Measurements from ENCODE around the gene GJA4. TPM values are rescaled to one million over a fixed set of nuclear protein-coding genes. Genes with fewer than 3 reads are reported as not detected.

Gene GJA4
- total RNA-seq, 1 donor from 2014 or later = not detected

GRCh38 chr1:34776911-34777310 is 15.9 kb upstream of the GJA4 start:
- H3K4me1 Mint-ChIP-seq (ENCODE audit: low read depth) = no peaks in the 10 kb centered on the region
- intact Hi-C loops (cut with micrococcal nuclease) = no loop called here
- no peaks in the 10 kb centered on the region for H3K36me3 Mint-ChIP-seq (ENCODE audit: low read depth)
- peaks cover 26% of the 10 kb centered on the region for H3K27me3 Mint-ChIP-seq (ENCODE audit: low read depth)
- no peak for DNase-seq (ENCODE audit: low spot score)
- no peaks in the 10 kb centered on the region for H3K9me3 Mint-ChIP-seq
- no peak overlapping the region for H3K4me3 Mint-ChIP-seq (ENCODE audit: low read depth)
- no peak overlapping the region for H3K27ac Mint-ChIP-seq

GRCh38 chr1:34777519-34778321 is 15.1 kb upstream of the GJA4 start:
- Mint-ChIP-seq H3K4me1 (ENCODE audit: low read depth) (no peaks in the 10 kb centered on the region), H3K36me3 (ENCODE audit: low read depth) (no peaks in the 10 kb centered on the region), H3K27ac (no peak overlapping the region), H3K9me3 (no peaks in the 10 kb centered on the region), H3K27me3 (ENCODE audit: low read depth) (peaks cover 33% of the 10 kb centered on the region), H3K4me3 (ENCODE audit: low read depth) (no peak overlapping the region)
- intact Hi-C loops (cut with micrococcal nuclease) = no loop called here
- DNase-seq (ENCODE audit: low spot score) = no peak

GRCh38 chr1:34778381-34778780 is 14.4 kb upstream of the GJA4 start:
- DNase-seq (ENCODE audit: low spot score) = no peak
- Mint-ChIP-seq H3K4me1 (ENCODE audit: low read depth) (no peaks in the 10 kb centered on the region), H3K4me3 (ENCODE audit: low read depth) (no peak overlapping the region), H3K27me3 (ENCODE audit: low read depth) (peaks cover 40% of the 10 kb centered on the region), H3K36me3 (ENCODE audit: low read depth) (no peaks in the 10 kb centered on the region), H3K27ac (no peak overlapping the region), H3K9me3 (no peaks in the 10 kb centered on the region)
- intact Hi-C loops (cut with micrococcal nuclease) = no loop called here

GRCh38 chr1:34779005-34779404 is 13.8 kb upstream of the GJA4 start:
- intact Hi-C loops (cut with micrococcal nuclease) = no loop called here
- H3K4me1 Mint-ChIP-seq (ENCODE audit: low read depth) = no peaks in the 10 kb centered on the region
- no peaks in the 10 kb centered on the region for H3K36me3 Mint-ChIP-seq (ENCODE audit: low read depth)
- peaks cover 41% of the 10 kb centered on the region for H3K27me3 Mint-ChIP-seq (ENCODE audit: low read depth)
- no peaks in the 10 kb centered on the region for H3K9me3 Mint-ChIP-seq
- DNase-seq (ENCODE audit: low spot score) = no peak
- H3K27ac Mint-ChIP-seq = no peak overlapping the region
- no peak overlapping the region for H3K4me3 Mint-ChIP-seq (ENCODE audit: low read depth)

GRCh38 chr1:34779526-34779925 is 13.3 kb upstream of the GJA4 start:
- no peak overlapping the region for H3K4me3 Mint-ChIP-seq (ENCODE audit: low read depth)
- peaks cover 41% of the 10 kb centered on the region for H3K27me3 Mint-ChIP-seq (ENCODE audit: low read depth)
- no peaks in the 10 kb centered on the region for H3K4me1 Mint-ChIP-seq (ENCODE audit: low read depth)
- no peak for DNase-seq (ENCODE audit: low spot score)
- H3K9me3 Mint-ChIP-seq = no peaks in the 10 kb centered on the region
- no peaks in the 10 kb centered on the region for H3K36me3 Mint-ChIP-seq (ENCODE audit: low read depth)
- no peak overlapping the region for H3K27ac Mint-ChIP-seq
- intact Hi-C loops (cut with micrococcal nuclease) = no loop called here

- Mint-ChIP-seq H3K27ac (no peak overlapping the region), H3K4me1 (ENCODE audit: low read depth) (no peaks in the 10 kb centered on the region), H3K36me3 (ENCODE audit: low read depth) (no peaks in the 10 kb centered on the region), H3K27me3 (ENCODE audit: low read depth) (peaks cover 41% of the 10 kb centered on the region), H3K9me3 (no peaks in the 10 kb centered on the region), H3K4me3 (ENCODE audit: low read depth) (no peak overlapping the region)
- intact Hi-C loops (cut with micrococcal nuclease) = no loop called here
- no peak for DNase-seq (ENCODE audit: low spot score)
Observed at GRCh38 chr1:34779962-34780361, 12.8 kb upstream of the GJA4 start.

- intact Hi-C loops (cut with micrococcal nuclease) = no loop called here
- Mint-ChIP-seq H3K36me3 (ENCODE audit: low read depth) (no peaks in the 10 kb centered on the region), H3K27me3 (ENCODE audit: low read depth) (peaks cover 41% of the 10 kb centered on the region), H3K27ac (no peak overlapping the region), H3K9me3 (no peaks in the 10 kb centered on the region), H3K4me1 (ENCODE audit: low read depth) (no peaks in the 10 kb centered on the region), H3K4me3 (ENCODE audit: low read depth) (no peak overlapping the region)
- DNase-seq (ENCODE audit: low spot score) = no peak
Observed at GRCh38 chr1:34780528-34780927, 12.3 kb upstream of the GJA4 start.

- Mint-ChIP-seq H3K4me1 (ENCODE audit: low read depth) (no peaks in the 10 kb centered on the region), H3K4me3 (ENCODE audit: low read depth) (no peak within 1 kb of the TSS), H3K9me3 (no peaks in the 10 kb centered on the region), H3K36me3 (ENCODE audit: low read depth) (no peaks in the 10 kb centered on the region), H3K27me3 (ENCODE audit: low read depth) (peaks cover 41% of the 10 kb centered on the region), H3K27ac (no peak within 1 kb of the TSS)
- no peak for DNase-seq (ENCODE audit: low spot score)
- intact Hi-C loops (cut with micrococcal nuclease) = no loop called here
Observed at GRCh38 chr1:34781071-34781843, 11.5 kb upstream of the GJA4 start, which contains the start of gene GJB3. TSS of gene GJB3 (plus strand) at chr1:34781214. CDS start at chr1:34784763, 3,549 bp downstream.

- Mint-ChIP-seq H3K36me3 (ENCODE audit: low read depth) (no peaks in the 10 kb centered on the region), H3K27me3 (ENCODE audit: low read depth) (peaks cover 43% of the 10 kb centered on the region), H3K9me3 (no peaks in the 10 kb centered on the region), H3K4me1 (ENCODE audit: low read depth) (peaks cover 4% of the 10 kb centered on the region), H3K27ac (no peak overlapping the region), H3K4me3 (ENCODE audit: low read depth) (no peak overlapping the region)
- DNase-seq (ENCODE audit: low spot score) = no peak
- intact Hi-C loops (cut with micrococcal nuclease) = no loop called here
Observed at GRCh38 chr1:34781844-34782391, 10.9 kb upstream of the GJA4 start.

- Mint-ChIP-seq H3K4me3 (ENCODE audit: low read depth) (no peak overlapping the region), H3K4me1 (ENCODE audit: low read depth) (peaks cover 4% of the 10 kb centered on the region), H3K9me3 (no peaks in the 10 kb centered on the region), H3K36me3 (ENCODE audit: low read depth) (no peaks in the 10 kb centered on the region), H3K27me3 (ENCODE audit: low read depth) (peaks cover 28% of the 10 kb centered on the region), H3K27ac (no peak overlapping the region)
- intact Hi-C loops (cut with micrococcal nuclease) = no loop called here
- no peak for DNase-seq (ENCODE audit: low spot score)
Observed at GRCh38 chr1:34784751-34785221, 8.0 kb upstream of the GJA4 start.

GRCh38 chr1:34785231-34785874 is 7.4 kb upstream of the GJA4 start:
- Mint-ChIP-seq H3K27ac (no peak overlapping the region), H3K4me3 (ENCODE audit: low read depth) (no peak overlapping the region), H3K27me3 (ENCODE audit: low read depth) (peaks cover 23% of the 10 kb centered on the region), H3K36me3 (ENCODE audit: low read depth) (no peaks in the 10 kb centered on the region), H3K9me3 (no peaks in the 10 kb centered on the region), H3K4me1 (ENCODE audit: low read depth) (peaks cover 8% of the 10 kb centered on the region)
- intact Hi-C loops (cut with micrococcal nuclease) = no loop called here
- no peak for DNase-seq (ENCODE audit: low spot score)

- Mint-ChIP-seq H3K27me3 (ENCODE audit: low read depth) (peaks cover 21% of the 10 kb centered on the region), H3K27ac (no peak overlapping the region), H3K4me3 (ENCODE audit: low read depth) (no peak overlapping the region), H3K4me1 (ENCODE audit: low read depth) (peaks cover 8% of the 10 kb centered on the region), H3K36me3 (ENCODE audit: low read depth) (no peaks in the 10 kb centered on the region), H3K9me3 (no peaks in the 10 kb centered on the region)
- intact Hi-C loops (cut with micrococcal nuclease) = loop anchor here (1.0 kb wide), 1 partner anchor 66 kb away; no protein-coding TSS in a partner anchor
- DNase-seq (ENCODE audit: low spot score) = no peak
Observed at GRCh38 chr1:34785875-34786470, 6.8 kb upstream of the GJA4 start.

Data from activated T-helper 2 cell treated with anti-CD3 and anti-CD28 coated beads, Interferon-gamma antibody, Interleukin-2, Interleukin-4, amounts not matched to agents 10 μg/mL and 5 μg/mL and 100 μg/mL, durations not matched to agents 14 hours and 24 hours and 36 hours (primary cell).